GM12878 (cell line): ENCODE measurements around the gene SEMA4C. TPM values are rescaled to one million over a fixed set of nuclear protein-coding genes. Genes with fewer than 3 reads are reported as not detected.
A peak's percentile ranks its signal among the peaks of the same experiment; 100 is the strongest.

Source experiments
- BACH1 ChIP-seq: fragments of 450-650 bp; IDR thresholded peaks from 2 replicates; pipeline ENCODE4 v1.6.1; 2017; ENCODE audit warnings: mild to moderate bottlenecking, borderline replicate concordance
- BRCA1 ChIP-seq: IDR thresholded peaks from 2 replicates; pipeline ENCODE4 v1.6.1; 2011; ENCODE audit warnings: low read depth, low read length, improper control_type of control experiment
- CBX3 ChIP-seq: fragments of 200-600 bp; sonication (generic); IDR thresholded peaks from 2 replicates; pipeline ENCODE4 v1.6.1; 2016; ENCODE audit warnings: low read depth, borderline replicate concordance
- CREM ChIP-seq: IDR thresholded peaks from 2 replicates; pipeline ENCODE4 v1.6.1; 2014; ENCODE audit warnings: antibody characterized with exemption, low read depth
- GABPA ChIP-seq: IDR thresholded peaks from 2 replicates; pipeline ENCODE4 v1.6.1; 2014; ENCODE audit warnings: antibody characterized with exemption, low read depth, mild to moderate bottlenecking, inconsistent platforms
- HDAC2 ChIP-seq: fragments of 200-600 bp; sonication (generic); IDR thresholded peaks from 2 replicates; pipeline ENCODE4 v1.6.1; 2017
- HDAC6 ChIP-seq: fragments of 200-600 bp; sonication (generic); IDR thresholded peaks from one replicate; pipeline ENCODE4 v1.8.0; 2017; ENCODE audit warnings: antibody characterized with exemption; ENCODE audit not compliant: unreplicated experiment
- JUNB ChIP-seq: IDR thresholded peaks from 2 replicates; pipeline ENCODE4 v1.6.1; 2016; ENCODE audit warnings: antibody characterized with exemption, mild to moderate bottlenecking
- MXI1 ChIP-seq: fragments of 150-350 bp; IDR thresholded peaks from 2 replicates; pipeline ENCODE4 v1.6.1; 2011; ENCODE audit warnings: low read depth, mild to moderate bottlenecking, inconsistent platforms, low read length, improper control_type of control experiment
- NR2F1 ChIP-seq: fragments of 450-650 bp; conservative IDR thresholded peaks from 2 replicates; pipeline ENCODE4 v1.6.1; 2017; ENCODE audit warnings: mild to moderate bottlenecking
- RAD51 ChIP-seq: fragments of 450-650 bp; IDR thresholded peaks from 2 replicates; pipeline ENCODE4 v1.6.1; 2016; ENCODE audit warnings: moderate library complexity, mild to moderate bottlenecking, inconsistent platforms
- RFX5 ChIP-seq: IDR thresholded peaks from 2 replicates; pipeline ENCODE4 v1.6.1; 2011; ENCODE audit warnings: low read depth, low read length, improper control_type of control experiment
- SIX5 ChIP-seq: IDR thresholded peaks from 2 replicates; pipeline ENCODE4 v1.6.1; 2011; ENCODE audit warnings: mild to moderate bottlenecking, low read depth, low read length, moderate library complexity; ENCODE audit not compliant: severe bottlenecking
- SMARCA5 ChIP-seq: fragments of 450-650 bp; IDR thresholded peaks from 2 replicates; pipeline ENCODE4 v1.6.1; 2017; ENCODE audit warnings: mild to moderate bottlenecking
- SREBF1 ChIP-seq: IDR thresholded peaks from 2 replicates; pipeline ENCODE4 v1.6.1; 2012; ENCODE audit warnings: mild to moderate bottlenecking, low read length
- TAF1 ChIP-seq: IDR thresholded peaks from 2 replicates; pipeline ENCODE4 v1.6.1; 2011; ENCODE audit warnings: mild to moderate bottlenecking, low read depth, low read length, borderline replicate concordance
- ZNF24 ChIP-seq: fragments of 450-650 bp; IDR thresholded peaks from 2 replicates; pipeline ENCODE4 v1.6.1; 2017; ENCODE audit warnings: antibody characterized with exemption, mild to moderate bottlenecking
- polyA plus RNA-seq, 11 experiments: library from polyadenylated mRNA; depleted of rRNA in 4 of 11; unstranded in 6 of 11; stranded (reverse) in 5 of 11; fragments of >200 nt; fragmentation: Nextera tagmentation in 4 of 11; fragmentation: Illumina TruSeq in 1 of 11; extraction: Ambion mirVana in 4 of 11; extraction: Trizol in 1 of 11; gene quantifications; 1 replicate in 1 of 11; 2 replicates in 10 of 11; pipeline versions ENCODE4 v1.2.1 to v1.2.3, GENCODE V29; 2011 to 2016; ENCODE audit warnings: inconsistent platforms in 2 of 11, missing spikeins in 2 of 11, low read depth in 1 of 11
- total RNA-seq, 4 experiments: library from RNA; depleted of rRNA in 3 of 4; stranded (reverse); fragments of >200 nt in 3 of 4; fragmentation: Illumina TruSeq in 1 of 4; extraction: Trizol in 1 of 4; gene quantifications; 2 replicates each; pipeline versions ENCODE4 v1.2.1 to v1.2.3, GENCODE V29; 2013 to 2021
- TF ChIP-seq, protein P1 (sequence below): fragments of 450-650 bp; IDR thresholded peaks from 2 replicates; pipeline ENCODE4 v1.6.1; 2017; ENCODE audit warnings: mild to moderate bottlenecking, moderate library complexity
- TF ChIP-seq, protein P2 (sequence below): IDR thresholded peaks from 2 replicates; pipeline ENCODE4 v1.6.1; 2011; ENCODE audit warnings: borderline replicate concordance, low read depth, mild to moderate bottlenecking, moderate library complexity, low read length; ENCODE audit not compliant: insufficient read depth, poor library complexity, severe bottlenecking
- TF ChIP-seq, protein P3 (sequence below): fragments of 450-650 bp; conservative IDR thresholded peaks from 2 replicates; pipeline ENCODE4 v1.6.1; 2017; ENCODE audit warnings: mild to moderate bottlenecking, moderate library complexity
- TF ChIP-seq, protein P4 (sequence below): fragments of 450-650 bp; IDR thresholded peaks from 2 replicates; pipeline ENCODE4 v1.6.1; 2016; ENCODE audit warnings: mild to moderate bottlenecking

SEMA4C gene
- total and polyA plus RNA-seq, 10 of the 15 experiments (the other 5 are each of a cell fraction or from before 2014, with no cell fraction given) = 0.06 to 21.6 (median 6.8) TPM

DNA sequence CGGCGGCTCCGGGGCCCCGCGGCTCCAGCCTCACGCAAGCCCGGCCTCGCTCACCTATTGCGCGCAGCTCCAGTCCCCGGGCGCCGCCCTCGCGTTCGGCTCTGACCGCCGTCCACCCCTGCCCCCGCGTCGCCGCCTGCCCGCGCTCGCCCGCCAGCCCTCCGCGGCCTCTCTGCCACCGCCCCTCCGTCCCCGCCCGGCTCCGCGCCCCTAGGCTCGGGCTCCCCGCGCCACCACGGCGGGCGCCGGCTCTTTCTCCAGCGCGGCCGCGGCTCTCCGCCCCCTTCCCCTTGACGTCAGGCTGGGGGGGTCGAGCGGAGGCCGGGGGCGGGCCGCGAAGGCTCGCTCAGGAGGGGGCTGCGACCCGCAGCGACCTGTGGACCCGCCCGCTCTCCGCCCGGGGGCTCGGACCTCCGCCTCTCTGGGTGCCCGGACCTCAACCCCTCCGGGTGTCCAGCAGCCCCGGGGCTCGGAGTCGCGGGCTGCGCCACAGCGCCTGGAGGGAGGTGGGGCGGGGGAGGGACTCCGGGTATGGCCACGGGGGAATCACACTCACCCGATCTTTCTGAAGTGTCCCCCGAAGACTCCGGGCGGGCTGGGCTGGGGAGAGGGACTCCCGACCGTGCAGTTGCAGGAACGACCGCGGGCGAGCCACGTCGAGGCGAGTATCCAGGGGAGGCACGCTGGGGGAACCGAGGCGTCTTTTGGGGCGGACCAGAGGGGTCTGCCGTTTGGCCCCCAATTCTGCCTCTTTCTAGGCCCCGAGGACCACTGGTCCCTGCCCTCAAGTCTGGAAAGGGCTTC is at the start of gene SEMA4C (continued):
- TF ChIP-seq, protein P1, sequence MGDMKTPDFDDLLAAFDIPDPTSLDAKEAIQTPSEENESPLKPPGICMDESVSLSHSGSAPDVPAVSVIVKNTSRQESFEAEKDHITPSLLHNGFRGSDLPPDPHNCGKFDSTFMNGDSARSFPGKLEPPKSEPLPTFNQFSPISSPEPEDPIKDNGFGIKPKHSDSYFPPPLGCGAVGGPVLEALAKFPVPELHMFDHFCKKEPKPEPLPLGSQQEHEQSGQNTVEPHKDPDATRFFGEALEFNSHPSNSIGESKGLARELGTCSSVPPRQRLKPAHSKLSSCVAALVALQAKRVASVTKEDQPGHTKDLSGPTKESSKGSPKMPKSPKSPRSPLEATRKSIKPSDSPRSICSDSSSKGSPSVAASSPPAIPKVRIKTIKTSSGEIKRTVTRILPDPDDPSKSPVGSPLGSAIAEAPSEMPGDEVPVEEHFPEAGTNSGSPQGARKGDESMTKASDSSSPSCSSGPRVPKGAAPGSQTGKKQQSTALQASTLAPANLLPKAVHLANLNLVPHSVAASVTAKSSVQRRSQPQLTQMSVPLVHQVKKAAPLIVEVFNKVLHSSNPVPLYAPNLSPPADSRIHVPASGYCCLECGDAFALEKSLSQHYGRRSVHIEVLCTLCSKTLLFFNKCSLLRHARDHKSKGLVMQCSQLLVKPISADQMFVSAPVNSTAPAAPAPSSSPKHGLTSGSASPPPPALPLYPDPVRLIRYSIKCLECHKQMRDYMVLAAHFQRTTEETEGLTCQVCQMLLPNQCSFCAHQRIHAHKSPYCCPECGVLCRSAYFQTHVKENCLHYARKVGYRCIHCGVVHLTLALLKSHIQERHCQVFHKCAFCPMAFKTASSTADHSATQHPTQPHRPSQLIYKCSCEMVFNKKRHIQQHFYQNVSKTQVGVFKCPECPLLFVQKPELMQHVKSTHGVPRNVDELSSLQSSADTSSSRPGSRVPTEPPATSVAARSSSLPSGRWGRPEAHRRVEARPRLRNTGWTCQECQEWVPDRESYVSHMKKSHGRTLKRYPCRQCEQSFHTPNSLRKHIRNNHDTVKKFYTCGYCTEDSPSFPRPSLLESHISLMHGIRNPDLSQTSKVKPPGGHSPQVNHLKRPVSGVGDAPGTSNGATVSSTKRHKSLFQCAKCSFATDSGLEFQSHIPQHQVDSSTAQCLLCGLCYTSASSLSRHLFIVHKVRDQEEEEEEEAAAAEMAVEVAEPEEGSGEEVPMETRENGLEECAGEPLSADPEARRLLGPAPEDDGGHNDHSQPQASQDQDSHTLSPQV = peak; percentile 53; the same call in 1 of the 2 replicates
- TF ChIP-seq SREBF1 (no peak), JUNB (no peak), SMARCA5 (0 out of 2 replicates have a peak, but pooled peaks have one; percentile 62), HDAC2 (no peak), GABPA (no peak), TAF1 (peak; percentile 17; the same call in 1 of the 2 replicates), RFX5 (no peak), CREM (peak; percentile 62; the same call in 1 of the 2 replicates), RAD51 (no peak), MXI1 (no peak), ZNF24 (no peak), CBX3 (no peak), NR2F1 (peak; percentile 84), BACH1 (peak; percentile 59; the same call in 1 of the 2 replicates), SIX5 (no peak), HDAC6 (peak; percentile 55), BRCA1 (no peak)
- TF ChIP-seq, protein P2, sequence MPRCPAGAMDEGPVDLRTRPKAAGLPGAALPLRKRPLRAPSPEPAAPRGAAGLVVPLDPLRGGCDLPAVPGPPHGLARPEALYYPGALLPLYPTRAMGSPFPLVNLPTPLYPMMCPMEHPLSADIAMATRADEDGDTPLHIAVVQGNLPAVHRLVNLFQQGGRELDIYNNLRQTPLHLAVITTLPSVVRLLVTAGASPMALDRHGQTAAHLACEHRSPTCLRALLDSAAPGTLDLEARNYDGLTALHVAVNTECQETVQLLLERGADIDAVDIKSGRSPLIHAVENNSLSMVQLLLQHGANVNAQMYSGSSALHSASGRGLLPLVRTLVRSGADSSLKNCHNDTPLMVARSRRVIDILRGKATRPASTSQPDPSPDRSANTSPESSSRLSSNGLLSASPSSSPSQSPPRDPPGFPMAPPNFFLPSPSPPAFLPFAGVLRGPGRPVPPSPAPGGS = no peak
- TF ChIP-seq, protein P3, sequence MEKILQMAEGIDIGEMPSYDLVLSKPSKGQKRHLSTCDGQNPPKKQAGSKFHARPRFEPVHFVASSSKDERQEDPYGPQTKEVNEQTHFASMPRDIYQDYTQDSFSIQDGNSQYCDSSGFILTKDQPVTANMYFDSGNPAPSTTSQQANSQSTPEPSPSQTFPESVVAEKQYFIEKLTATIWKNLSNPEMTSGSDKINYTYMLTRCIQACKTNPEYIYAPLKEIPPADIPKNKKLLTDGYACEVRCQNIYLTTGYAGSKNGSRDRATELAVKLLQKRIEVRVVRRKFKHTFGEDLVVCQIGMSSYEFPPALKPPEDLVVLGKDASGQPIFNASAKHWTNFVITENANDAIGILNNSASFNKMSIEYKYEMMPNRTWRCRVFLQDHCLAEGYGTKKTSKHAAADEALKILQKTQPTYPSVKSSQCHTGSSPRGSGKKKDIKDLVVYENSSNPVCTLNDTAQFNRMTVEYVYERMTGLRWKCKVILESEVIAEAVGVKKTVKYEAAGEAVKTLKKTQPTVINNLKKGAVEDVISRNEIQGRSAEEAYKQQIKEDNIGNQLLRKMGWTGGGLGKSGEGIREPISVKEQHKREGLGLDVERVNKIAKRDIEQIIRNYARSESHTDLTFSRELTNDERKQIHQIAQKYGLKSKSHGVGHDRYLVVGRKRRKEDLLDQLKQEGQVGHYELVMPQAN = 0 out of 2 replicates have a peak, but pooled peaks have one; percentile 49
- TF ChIP-seq, protein P4, sequence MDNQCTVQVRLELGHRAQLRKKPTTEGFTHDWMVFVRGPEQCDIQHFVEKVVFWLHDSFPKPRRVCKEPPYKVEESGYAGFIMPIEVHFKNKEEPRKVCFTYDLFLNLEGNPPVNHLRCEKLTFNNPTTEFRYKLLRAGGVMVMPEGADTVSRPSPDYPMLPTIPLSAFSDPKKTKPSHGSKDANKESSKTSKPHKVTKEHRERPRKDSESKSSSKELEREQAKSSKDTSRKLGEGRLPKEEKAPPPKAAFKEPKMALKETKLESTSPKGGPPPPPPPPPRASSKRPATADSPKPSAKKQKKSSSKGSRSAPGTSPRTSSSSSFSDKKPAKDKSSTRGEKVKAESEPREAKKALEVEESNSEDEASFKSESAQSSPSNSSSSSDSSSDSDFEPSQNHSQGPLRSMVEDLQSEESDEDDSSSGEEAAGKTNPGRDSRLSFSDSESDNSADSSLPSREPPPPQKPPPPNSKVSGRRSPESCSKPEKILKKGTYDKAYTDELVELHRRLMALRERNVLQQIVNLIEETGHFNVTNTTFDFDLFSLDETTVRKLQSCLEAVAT = peak; percentile 56; the same call in 1 of the 2 replicates
